Astrocyte (in vitro differentiated cells and primary cell): ENCODE data around the gene SMTN. TPM values are rescaled to one million over a fixed set of nuclear protein-coding genes. Genes with fewer than 3 reads are reported as not detected.

ENCODE experiments used
- DNase-seq: peaks from one replicate; pipeline ENCODE4 v3.0.0-alpha.2; 2010; ENCODE audit warnings: low read depth
- FAIRE-seq: peaks from 2 replicates; lab custom pipeline; 2011; peaks lifted over from hg19 to GRCh38; lab: Jason Lieb, UNC
- H2AFZ ChIP-seq: 2 replicates; pipeline ENCODE4 v1.6.0; 2012; ENCODE audit warnings: low read depth, low read length, inconsistent platforms
- H3K27ac ChIP-seq: 2 replicates; pipeline ENCODE4 v1.5.1; 2011; ENCODE audit warnings: low read depth, low read length, inconsistent platforms
- H3K27me3 ChIP-seq: 2 replicates; pipeline ENCODE4 v1.6.0; 2011; ENCODE audit warnings: low read length, inconsistent platforms; ENCODE audit not compliant: insufficient read depth
- H3K36me3 ChIP-seq: 2 replicates; pipeline ENCODE4 v1.5.1; 2011; ENCODE audit warnings: low read length, inconsistent platforms; ENCODE audit not compliant: insufficient read depth
- H3K4me1 ChIP-seq: 2 replicates; pipeline ENCODE4 v1.5.1; 2011; ENCODE audit warnings: low read length, inconsistent platforms; ENCODE audit not compliant: insufficient read depth
- H3K4me2 ChIP-seq: 2 replicates; pipeline ENCODE4 v1.6.0; 2012; ENCODE audit warnings: low read length, inconsistent platforms
- H3K4me3 ChIP-seq: 2 replicates; pipeline ENCODE4 v1.5.1; 2011; ENCODE audit warnings: low read depth, mild to moderate bottlenecking, low read length, inconsistent platforms; ENCODE audit not compliant: insufficient read depth
- H3K79me2 ChIP-seq: 2 replicates; pipeline ENCODE4 v1.6.0; 2012; ENCODE audit warnings: mild to moderate bottlenecking, low read length, inconsistent platforms; ENCODE audit not compliant: insufficient read depth
- H3K9ac ChIP-seq: 2 replicates; pipeline ENCODE4 v1.6.0; 2012; ENCODE audit warnings: mild to moderate bottlenecking, low read length, inconsistent platforms
- H3K9me3 ChIP-seq: 2 replicates; pipeline ENCODE4 v1.5.1; 2012; ENCODE audit warnings: low read depth, mild to moderate bottlenecking, low read length, inconsistent platforms; ENCODE audit not compliant: insufficient read depth
- H4K20me1 ChIP-seq: 2 replicates; pipeline ENCODE4 v1.6.0; 2012; ENCODE audit warnings: low read length, inconsistent platforms; ENCODE audit not compliant: insufficient read depth
- H3K27ac Mint-ChIP-seq: one replicate; pipeline ENCODE4 v1.8.0; 2021; ENCODE audit warnings: mild to moderate bottlenecking, mixed read lengths; ENCODE audit not compliant: unreplicated experiment
- H3K27me3 Mint-ChIP-seq: one replicate; pipeline ENCODE4 v1.8.0; 2021; ENCODE audit warnings: low read depth, mixed read lengths; ENCODE audit not compliant: unreplicated experiment
- H3K36me3 Mint-ChIP-seq: one replicate; pipeline ENCODE4 v1.8.0; 2021; ENCODE audit warnings: low read depth, mixed read lengths; ENCODE audit not compliant: unreplicated experiment
- H3K4me1 Mint-ChIP-seq: one replicate; pipeline ENCODE4 v1.8.0; 2021; ENCODE audit warnings: low read depth, mixed read lengths; ENCODE audit not compliant: unreplicated experiment
- H3K4me3 Mint-ChIP-seq: one replicate; pipeline ENCODE4 v1.8.0; 2021; ENCODE audit warnings: mild to moderate bottlenecking, moderate library complexity, mixed read lengths; ENCODE audit not compliant: unreplicated experiment
- H3K9me3 Mint-ChIP-seq: one replicate; pipeline ENCODE4 v1.8.0; 2021; ENCODE audit warnings: mild to moderate bottlenecking, mixed read lengths; ENCODE audit not compliant: unreplicated experiment
- CTCF ChIP-seq: IDR thresholded peaks from 2 replicates; pipeline ENCODE4 v1.5.1; 2011; ENCODE audit warnings: low read depth, mild to moderate bottlenecking, inconsistent platforms, low read length, moderate library complexity; ENCODE audit not compliant: insufficient read depth
- EZH2 ChIP-seq: IDR thresholded peaks from 2 replicates; pipeline ENCODE4 v1.6.1; 2012; ENCODE audit warnings: mild to moderate bottlenecking, low read length, inconsistent platforms; ENCODE audit not compliant: insufficient read depth
- total RNA-seq: library from RNA; stranded (reverse); gene quantifications from 2 replicates; pipeline ENCODE4 v1.2.1, GENCODE V29; 2021

Gene SMTN
- total RNA-seq, 1 donor from 2014 or later: 98.9 TPM

DNA sequence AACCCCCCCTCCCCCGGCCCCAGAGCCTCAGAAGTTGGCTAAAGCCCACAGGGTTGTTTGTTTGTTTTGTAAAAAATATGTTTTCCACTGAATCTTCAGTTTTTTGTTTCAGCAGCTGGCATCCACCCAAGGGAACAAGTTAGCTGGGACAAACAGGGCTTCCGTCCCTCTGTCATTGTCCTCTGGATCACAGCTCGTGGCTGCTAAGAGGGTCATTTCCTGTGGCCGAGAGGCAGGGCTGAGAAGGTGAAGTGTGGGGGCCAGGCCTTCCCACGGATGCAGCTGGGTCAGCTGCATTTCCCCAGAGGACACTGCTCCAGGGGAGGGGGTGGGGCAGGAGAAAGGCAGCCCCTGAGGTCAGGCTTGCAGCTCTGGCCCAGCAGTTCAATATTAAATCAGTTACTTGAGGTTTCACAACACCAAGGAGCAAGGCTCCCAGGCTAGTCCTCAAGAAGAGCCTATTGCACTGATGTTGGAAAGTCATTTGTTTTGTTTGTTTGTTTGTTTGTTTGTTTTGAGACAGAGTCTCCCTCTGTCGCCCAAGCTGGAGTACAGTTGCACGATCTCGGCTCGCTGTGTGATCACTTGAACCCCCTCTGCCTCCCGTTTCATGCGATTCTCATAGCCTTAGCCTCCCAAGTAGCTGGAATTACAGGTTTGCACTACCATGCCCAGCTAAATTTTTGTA is 34.4 kb upstream of the SMTN start:
- H3K79me2 ChIP-seq: no peaks in the 10 kb centered on the region
- H3K9ac ChIP-seq: no peak overlapping the region
- no peak overlapping the region for H3K4me3 Mint-ChIP-seq
- DNase-seq (no peak), FAIRE-seq (no peak)
- no peaks in the 10 kb centered on the region for H3K27me3 Mint-ChIP-seq
- H3K4me3 ChIP-seq: no peak overlapping the region
- no peaks in the 10 kb centered on the region for H3K27me3 ChIP-seq
- peaks cover 9% of the 10 kb centered on the region for H3K4me1 ChIP-seq
- H3K36me3 ChIP-seq: no peaks in the 10 kb centered on the region
- H3K4me2 ChIP-seq: peak overlapping the region; percentile 45
- TF ChIP-seq EZH2: no peak
- no peaks in the 10 kb centered on the region for H3K9me3 ChIP-seq
- peak overlapping the region; percentile 34 for H2AFZ ChIP-seq
- H3K4me1 Mint-ChIP-seq: peaks cover 9% of the 10 kb centered on the region
- H3K27ac ChIP-seq: no peak overlapping the region
- no peak overlapping the region for H3K27ac Mint-ChIP-seq
- peaks cover 8% of the 10 kb centered on the region for H3K9me3 Mint-ChIP-seq
- no peaks in the 10 kb centered on the region for H4K20me1 ChIP-seq
- H3K36me3 Mint-ChIP-seq: peaks cover 3% of the 10 kb centered on the region

DNA sequence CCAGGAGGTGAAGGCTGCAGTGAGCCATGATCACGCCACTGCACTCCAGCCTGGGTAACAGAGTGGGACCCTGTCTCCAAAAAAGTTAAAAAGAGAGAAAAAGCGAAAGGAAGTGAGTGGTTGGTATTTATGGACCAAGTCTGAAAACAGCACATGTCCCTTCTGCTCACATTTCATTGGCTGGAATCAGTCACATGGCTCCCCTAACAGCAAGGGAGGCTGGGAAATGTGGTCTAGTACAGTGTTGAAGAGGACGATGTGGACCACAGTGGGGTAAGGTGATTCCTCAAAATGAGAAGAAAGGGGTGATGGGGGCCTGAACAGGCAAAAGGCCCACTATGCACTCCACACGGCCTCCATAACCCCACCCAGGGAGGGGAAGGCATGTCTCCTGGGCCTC is 32.5 kb upstream of the SMTN start:
- peaks cover 8% of the 10 kb centered on the region for H3K9me3 Mint-ChIP-seq
- H3K79me2 ChIP-seq: no peaks in the 10 kb centered on the region
- H3K27ac ChIP-seq: no peak overlapping the region
- H4K20me1 ChIP-seq: no peaks in the 10 kb centered on the region
- FAIRE-seq (no peak), DNase-seq (no peak)
- H3K27me3 ChIP-seq: no peaks in the 10 kb centered on the region
- H3K9ac ChIP-seq: no peak overlapping the region
- H3K4me2 ChIP-seq: no peak overlapping the region
- H3K36me3 ChIP-seq: no peaks in the 10 kb centered on the region
- H3K4me3 Mint-ChIP-seq: no peak overlapping the region
- TF ChIP-seq EZH2 (no peak), CTCF (no peak)
- H3K27ac Mint-ChIP-seq: no peak overlapping the region
- no peaks in the 10 kb centered on the region for H3K9me3 ChIP-seq
- peaks cover 9% of the 10 kb centered on the region for H3K4me1 ChIP-seq
- no peak overlapping the region for H3K4me3 ChIP-seq
- H3K27me3 Mint-ChIP-seq: no peaks in the 10 kb centered on the region
- no peak overlapping the region for H2AFZ ChIP-seq
- H3K4me1 Mint-ChIP-seq: peaks cover 9% of the 10 kb centered on the region
- peaks cover 3% of the 10 kb centered on the region for H3K36me3 Mint-ChIP-seq

DNA sequence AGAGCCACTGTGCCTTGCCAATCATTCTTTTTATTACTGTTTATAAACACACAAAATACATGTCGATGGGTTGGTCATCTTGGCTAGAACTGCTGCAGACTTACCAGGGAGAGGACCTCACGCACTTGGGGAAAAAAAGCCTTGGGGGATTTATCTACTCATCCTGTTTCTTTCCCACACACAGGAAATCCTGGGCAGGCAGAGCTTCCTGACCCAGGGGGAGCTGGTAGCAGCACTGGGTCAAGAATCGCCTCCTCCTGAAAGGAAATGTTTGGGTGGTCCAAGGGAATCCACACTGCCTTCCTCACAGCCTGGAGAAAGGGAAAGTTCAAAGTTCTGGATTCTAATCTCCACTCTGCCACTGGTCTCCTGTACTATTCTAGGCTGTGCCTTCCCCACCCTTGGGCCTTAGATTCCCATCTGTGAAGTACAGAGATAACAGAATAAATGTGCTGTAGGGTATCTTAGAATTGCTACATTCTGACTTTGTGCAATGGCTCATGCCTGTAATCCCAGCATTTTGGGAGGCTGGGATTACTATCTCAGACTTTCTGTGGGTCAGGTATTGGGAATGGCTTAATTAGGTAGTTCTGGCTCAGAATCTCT is 31.2 kb upstream of the SMTN start:
- H3K4me2 ChIP-seq: no peak overlapping the region
- H3K36me3 ChIP-seq: no peaks in the 10 kb centered on the region
- no peaks in the 10 kb centered on the region for H3K27me3 ChIP-seq
- no peaks in the 10 kb centered on the region for H3K27me3 Mint-ChIP-seq
- H2AFZ ChIP-seq: no peak overlapping the region
- H3K79me2 ChIP-seq: no peaks in the 10 kb centered on the region
- peaks cover 11% of the 10 kb centered on the region for H3K4me1 ChIP-seq
- H3K9me3 Mint-ChIP-seq: peaks cover 8% of the 10 kb centered on the region
- H3K4me3 ChIP-seq: no peak overlapping the region
- H3K27ac Mint-ChIP-seq: no peak overlapping the region
- no peak overlapping the region for H3K4me3 Mint-ChIP-seq
- FAIRE-seq (no peak), DNase-seq (no peak)
- TF ChIP-seq EZH2 (no peak), CTCF (no peak)
- no peak overlapping the region for H3K9ac ChIP-seq
- H3K9me3 ChIP-seq: no peaks in the 10 kb centered on the region
- no peaks in the 10 kb centered on the region for H4K20me1 ChIP-seq
- H3K4me1 Mint-ChIP-seq: peaks cover 11% of the 10 kb centered on the region
- no peak overlapping the region for H3K27ac ChIP-seq
- H3K36me3 Mint-ChIP-seq: peaks cover 3% of the 10 kb centered on the region
